ENCODE measurements around the gene CCDC33.

The CCDC33 gene

DNA sequence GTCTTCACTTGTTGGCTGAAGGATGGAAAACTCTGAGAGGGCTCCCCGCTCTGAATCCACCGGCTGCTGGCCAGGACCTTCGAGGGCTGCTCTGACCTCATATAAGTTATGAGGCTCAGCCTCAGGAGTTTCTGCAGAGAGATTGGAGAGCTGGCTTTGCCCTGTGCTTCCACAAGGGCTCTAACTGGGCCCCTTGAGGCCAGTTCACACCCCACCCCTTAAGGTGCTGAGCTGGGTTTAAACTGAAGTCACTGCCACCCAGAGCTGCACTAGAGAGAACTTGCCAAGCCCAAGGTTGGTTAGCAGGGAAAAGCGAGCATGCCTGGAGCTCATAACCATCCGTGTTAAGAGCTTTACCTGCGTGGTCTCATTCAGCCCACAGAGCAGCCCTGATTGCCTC, 2.8 kb upstream of the CCDC33 start:
- no peak for DNase-seq

DNA sequence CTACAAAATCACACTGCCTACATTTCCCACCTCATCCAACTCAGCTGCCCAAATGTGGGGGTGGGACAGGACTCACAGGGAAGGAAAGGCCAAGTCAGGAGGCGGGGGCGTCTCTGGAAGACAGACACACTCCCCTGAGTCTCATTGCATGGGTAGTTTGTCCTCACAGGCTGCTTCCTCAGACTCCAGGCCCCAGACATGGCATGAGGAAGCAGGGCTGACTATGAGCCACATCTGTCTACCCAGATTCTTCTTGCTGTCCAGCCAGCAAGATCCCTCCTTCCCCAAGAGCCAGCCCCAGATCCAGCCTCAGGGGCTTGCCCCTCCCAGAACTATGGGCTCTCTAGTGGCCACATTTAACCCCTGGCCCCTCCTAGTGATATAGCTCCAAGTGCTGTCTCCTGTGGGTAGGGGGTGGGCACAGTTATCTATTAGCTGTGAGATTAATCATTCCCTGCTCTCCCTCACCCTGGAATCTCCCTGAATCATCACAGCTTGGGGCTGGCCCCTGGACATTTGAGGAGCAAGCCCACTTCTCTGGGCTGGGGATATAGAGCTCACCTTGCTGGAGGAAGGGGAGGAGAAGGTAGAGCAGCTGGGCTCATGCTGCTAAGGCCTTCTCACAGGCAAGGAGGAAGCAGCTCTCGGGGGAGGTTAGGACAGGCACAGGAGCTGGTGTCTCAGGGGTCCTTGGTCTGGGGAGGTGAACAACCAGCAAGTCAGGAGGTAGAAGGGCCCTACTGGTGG, 2.1 kb upstream of the CCDC33 start:
- DNase-seq: no peak

GRCh38 chr15:74234598-74234875, 1.6 kb upstream of the CCDC33 start:
- DNase-seq: no peak

DNA sequence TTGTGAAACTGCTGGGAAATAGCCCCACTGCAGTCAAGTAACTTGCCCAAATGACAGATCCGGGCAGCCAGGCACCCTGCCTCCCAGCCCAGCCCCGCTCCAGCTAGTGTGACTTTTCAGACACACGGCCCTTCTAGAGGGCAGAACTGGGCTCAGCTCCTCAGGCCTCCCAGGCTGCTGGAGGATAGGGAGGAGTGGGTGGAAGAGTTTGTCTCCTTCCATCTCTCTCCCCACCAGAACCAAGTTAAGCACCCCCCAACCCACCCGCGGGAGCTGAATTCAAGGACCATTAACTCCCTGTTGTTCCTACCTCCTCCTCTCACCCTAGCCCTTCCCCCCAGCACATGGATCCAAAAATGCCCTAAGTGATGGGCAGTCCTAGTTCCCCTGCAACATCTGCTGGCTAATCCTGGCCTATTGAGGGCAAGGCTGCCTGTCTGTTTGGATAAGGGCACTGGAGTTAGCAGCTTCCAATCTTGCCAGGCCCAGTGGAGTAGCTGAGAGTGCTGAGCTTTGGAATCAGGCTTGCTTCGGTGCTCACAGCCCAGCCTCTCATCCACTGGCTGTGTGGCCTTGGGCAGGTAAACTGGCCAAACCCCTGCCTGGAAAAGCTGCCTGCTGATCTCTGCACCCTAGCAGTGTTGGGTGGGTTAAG, 3.1 kb downstream of the CCDC33 start:
- no peak for DNase-seq

GRCh38 chr15:74240002-74240568, 4.0 kb downstream of the CCDC33 start:
- peak; percentile 83 for DNase-seq

DNA sequence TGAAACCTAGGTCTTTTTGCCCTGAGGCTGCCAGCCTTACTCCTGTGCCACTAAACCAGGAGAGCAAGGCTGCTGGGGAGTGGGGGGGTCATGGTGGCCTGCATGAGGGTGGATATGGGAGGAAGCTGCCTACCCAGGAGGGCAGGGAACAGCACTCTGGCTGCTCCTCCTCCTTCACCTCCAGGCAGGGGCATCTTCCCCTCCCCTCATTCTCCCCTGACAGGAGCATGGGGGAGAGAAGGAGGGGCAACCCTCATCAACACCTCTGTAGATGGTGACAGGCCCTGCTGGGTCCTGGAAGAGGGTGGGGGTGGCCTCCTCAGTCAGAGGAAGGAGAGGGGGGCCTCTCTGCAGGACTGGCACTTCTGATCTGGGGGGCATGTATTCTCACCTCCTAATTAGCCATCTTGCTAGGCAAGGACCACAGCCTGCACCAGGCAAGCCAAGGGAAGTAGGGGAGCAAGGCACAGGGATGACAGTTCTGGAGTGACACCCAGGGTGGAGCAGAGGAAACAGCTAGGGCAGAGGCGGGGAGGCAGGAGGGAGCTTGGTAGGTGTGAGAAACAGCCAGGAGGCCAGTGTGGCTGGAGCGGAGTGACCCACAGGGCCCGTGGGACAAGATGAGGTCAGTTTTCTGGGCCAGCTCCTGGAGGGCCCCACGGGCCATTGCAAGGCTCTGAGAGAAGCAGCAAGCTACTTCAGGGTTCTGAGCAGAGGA, 4.9 kb downstream of the CCDC33 start:
- DNase-seq: no peak

GRCh38 chr15:74242441-74243185, 6.5 kb downstream of the CCDC33 start:
- peak; percentile 58 for DNase-seq

GRCh38 chr15:74243431-74243830, 7.3 kb downstream of the CCDC33 start:
- no peak for DNase-seq

- DNase-seq: no peak
These were observed 8.8 kb downstream of the CCDC33 start for GRCh38 chr15:74244822-74245341.

DNA sequence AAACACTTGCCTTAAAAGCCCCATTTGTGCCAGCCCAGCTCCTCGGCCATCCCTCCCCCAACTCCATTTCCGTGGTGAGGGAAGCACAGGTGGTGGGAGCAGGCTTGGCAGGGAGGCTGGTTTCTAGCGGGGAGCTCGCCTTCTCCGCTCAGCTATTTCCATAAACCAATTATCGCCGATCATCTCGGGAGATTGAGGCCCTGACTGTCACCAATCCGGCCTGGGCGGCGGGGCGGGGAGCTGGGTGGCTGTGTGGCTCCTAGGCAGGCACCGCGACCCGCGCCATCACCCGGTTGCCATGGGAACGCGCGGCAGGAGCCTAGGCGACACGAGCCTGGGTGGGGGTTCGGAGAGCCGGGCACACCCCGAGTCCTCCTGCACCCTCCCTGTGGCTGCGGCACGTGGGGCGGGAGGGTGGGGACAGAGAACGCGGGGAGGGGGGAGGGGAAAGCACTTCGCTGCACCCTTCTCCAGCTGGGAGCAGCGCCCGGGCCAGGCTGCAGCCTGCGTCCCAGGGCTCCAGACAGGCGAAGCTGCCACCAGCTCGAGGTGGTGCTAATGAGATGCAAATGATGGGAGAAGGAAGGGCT, 9.3 kb downstream of the CCDC33 start:
- DNase-seq: no peak

- DNase-seq: no peak
These were observed 14.1 kb downstream of the CCDC33 start for GRCh38 chr15:74250266-74250665.

DNA sequence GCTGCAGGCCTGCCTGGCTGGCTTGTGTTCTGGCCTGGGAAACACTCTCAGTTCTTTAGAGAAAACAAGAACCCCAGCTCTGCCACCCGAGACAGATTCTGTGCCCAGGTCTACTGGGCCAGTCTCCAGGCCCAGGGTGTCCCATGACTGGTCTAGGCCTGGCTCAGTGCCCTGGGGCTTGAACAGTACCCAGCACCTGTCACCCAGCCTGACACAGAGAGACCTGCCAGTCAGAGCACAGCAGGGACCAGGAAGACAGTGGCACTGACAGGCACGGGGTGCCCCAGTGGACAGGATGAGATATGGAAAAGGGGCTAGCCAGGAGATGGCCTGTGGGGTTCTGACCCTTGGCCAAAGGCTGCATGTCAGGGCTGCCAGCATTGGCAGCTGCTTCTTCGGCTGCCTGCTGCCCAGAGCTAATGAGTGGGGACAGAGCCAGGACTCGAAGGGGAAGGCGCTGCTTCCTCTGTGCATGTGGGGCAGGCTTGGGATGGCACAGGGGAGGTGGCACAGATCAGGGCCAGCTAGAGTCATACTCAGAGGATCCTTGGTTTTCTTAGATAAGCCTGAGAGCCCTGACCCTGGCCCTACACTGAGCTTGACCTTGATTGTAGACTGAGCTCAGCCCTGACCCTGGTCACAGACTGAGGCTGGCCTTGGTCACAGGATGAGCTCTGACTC, 15.1 kb downstream of the CCDC33 start:
- no peak for DNase-seq

DNA sequence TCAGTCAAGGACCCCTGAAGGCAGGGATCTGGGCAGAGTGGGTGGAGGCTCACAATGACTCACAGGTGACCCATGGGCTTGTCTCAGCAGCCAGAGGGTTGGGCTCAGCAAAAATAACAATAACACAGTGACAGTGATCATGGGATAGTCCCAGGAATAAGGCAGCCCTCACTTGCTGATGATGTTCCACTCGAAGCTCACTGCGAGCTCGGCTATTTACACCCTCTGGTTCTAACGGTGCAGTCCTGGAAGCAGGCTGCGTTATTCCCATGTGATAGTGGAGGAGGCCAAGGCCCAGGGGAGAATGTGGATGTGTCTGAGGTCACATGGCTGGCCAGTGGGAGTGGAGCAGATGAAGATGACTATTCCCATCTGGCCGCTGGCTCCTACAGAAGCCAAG, 16.2 kb downstream of the CCDC33 start:
- peak; percentile 40 for DNase-seq

GRCh38 chr15:74252721-74253120, 16.6 kb downstream of the CCDC33 start:
- DNase-seq: peak; percentile 17

- DNase-seq: no peak
These were observed 17.2 kb downstream of the CCDC33 start for GRCh38 chr15:74253211-74253921.

DNA sequence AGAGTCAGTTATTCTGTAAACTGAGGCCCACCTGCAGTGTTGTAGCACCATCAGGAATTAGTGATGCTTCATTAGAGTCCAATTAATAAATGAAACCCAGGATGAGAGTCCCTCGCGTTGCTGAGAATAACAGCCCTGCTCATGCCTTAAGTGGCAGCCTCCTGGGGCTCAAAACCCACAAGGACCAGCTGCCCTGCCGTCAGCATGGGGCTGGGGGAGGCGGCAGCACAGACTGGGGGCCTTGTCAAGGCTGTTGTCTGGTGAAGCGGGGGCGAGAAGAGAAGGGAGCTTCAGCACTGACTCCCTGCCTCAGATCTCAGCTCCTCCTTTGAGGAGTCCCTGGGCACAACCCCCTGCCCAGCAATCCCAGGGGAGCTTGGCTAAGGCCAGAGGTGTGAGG, 21.0 kb downstream of the CCDC33 start:
- DNase-seq: no peak

DNA sequence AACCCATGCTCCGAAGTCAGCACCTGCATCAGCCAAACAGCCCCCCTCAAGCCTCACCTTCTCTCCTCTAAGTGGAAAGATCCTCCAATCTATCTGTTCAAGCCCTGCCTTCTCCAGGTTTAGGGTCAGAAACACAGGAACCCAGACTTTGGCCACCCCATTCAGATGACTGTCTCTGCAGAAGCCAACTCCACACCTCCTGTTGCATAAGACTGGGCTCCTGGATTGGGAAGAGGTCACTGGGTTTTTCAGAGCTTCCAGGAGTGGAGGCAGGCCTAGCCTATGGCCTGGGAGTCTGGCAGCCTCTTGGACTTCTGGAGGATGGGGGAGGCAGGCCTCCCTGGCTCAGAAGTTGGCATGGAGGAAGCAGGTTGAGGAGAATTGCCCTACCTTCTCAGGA, 21.5 kb downstream of the CCDC33 start:
- no peak for DNase-seq

GRCh38 chr15:74258456-74259291, 22.5 kb downstream of the CCDC33 start:
- no peak for DNase-seq

- DNase-seq: no peak
These were observed 23.1 kb downstream of the CCDC33 start for GRCh38 chr15:74259292-74259648.

DNA sequence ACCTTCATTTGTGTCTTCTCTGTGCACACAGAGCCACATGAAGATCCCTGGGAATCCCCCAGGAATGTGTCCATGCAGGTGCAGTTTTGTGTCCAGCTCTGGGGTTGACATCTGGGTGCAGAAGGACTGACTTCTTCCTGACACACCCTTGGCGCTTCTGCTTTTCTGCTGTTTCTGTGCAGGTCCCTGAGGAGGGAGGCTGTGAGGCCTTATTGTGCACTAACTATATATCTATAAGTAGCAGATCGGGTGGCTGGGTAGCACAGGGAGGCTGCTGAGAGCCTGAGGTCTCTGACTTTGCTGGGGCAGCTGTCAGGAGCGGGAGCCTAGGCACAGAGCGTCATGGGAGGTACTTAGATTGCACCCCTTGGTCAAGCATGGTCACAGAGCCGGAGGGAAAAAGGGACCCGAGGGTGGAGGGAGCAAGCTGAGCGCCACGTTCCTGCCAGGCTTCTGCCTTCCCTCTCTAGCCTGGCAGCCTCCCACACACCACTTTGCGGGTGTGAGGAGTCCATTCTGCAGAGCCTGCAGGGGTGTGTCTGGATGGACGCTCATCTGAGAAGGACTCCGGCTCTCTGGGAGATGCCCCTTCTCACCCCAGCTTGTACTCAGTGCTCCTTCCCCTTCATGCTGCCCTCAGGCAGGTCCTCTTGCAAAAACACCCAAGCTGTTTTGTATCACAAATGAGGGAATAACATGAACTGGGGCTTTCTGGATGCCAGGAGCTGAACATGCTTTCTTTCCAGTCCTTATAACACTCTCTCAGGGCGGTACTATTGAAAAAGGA, 23.9 kb downstream of the CCDC33 start:
- no peak for DNase-seq
